Activated T-cell treated with anti-CD3 and anti-CD28 coated beads, Interleukin-2, amount 50 U/mL, for 48 hours (primary cell): Measurements from ENCODE around the gene FHOD3.

ENCODE experiments used
- DNase-seq, 2 experiments: peaks; one replicate each; pipeline ENCODE4 v3.0.0-alpha.2; 2020

FHOD3 gene

DNA sequence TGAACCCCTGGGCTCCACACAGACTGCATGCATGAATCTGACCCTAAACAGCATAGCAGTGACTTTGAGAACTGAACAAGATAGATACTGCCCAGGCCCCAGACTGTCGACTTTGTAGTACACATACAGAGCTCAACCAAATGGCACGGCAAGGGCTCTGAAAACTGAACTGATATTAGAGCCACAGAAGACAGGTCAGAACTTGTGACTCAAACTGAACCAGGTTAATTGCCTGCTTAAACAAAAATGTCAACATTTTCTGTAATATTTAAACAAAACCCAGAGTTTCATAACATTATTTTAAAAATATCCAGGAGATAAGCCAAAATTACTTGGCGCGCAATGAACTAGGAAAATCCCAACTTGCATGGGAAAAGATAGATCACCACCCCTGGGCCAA lies 271.0 kb downstream of the FHOD3 start:
- no peak for DNase-seq

DNA sequence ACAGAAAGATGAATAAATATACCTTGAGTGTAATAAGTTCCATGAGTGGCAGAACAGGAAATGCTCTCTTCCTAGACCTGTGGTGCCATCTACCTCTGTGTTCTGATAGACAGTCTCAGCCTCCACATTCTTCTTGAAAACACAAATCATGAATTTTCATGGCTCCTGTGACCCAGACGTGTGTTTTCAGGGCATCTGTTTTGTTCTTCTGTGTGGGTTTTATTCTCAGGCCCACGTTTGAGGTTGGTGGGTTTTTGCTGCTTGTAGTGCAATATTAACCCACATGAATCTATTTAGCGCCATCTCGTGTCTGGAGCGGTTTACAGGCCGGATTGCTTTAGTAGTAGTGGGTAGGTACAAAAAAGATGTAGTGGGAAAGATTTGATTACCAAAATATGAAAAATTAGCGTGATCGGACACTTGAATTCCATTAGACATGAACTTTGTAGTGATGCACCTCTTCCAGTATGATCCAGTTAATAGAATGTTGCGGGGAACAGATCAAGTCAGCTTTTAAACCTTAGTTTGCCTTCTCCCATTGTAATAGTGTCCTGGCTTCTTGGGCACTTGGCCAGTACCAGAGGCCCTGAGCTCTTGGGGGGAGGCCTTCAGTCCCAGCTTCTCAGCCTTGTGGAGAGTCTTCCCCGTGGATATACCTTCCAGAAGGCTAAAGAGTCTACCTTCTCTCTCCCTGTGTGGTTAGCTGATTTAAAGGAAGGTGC lies 274.8 kb downstream of the FHOD3 start:
- peak; percentile 22 to 27 for DNase-seq

- no peak for DNase-seq
These were observed 278.8 kb downstream of the FHOD3 start for GRCh38 chr18:36576339-36576738.

DNA sequence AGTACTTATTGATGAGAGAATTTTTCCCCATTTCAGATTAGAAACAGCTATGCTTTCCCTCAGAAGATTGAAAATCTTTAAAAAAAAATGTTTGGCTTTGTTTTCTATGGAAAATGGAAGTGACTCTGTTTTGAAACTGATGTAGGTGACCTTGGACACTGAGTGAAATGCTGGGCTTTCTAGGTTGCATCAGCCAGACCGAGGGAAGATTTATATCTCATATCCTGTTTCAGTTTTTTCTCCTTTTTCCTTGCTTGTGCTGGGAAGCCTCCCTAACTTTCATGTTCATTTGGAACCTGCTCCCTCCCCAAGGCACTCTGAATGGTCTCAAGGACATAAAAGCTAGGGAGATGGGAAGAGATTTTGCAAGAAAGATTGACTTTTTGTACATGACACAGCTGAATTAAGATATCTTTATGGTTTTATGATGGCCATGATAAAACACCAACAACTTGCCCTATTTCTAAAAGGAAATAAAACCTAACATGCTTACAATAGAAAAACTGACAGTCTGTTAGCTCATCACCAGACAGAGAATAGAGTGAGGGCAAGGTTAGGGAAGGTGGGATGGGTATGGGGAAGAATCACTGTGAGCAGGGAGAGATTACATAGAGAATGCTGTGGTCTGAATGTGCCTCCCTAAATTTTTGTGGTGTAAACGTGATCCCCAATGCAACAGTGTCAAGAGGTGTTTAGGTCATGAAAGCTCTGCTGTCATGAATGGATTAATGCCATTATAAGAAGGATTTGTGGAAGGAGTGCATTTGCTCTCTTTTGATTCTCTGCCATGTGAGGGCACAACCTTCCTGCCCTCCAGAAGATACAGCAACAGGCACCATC lies 281.6 kb downstream of the FHOD3 start:
- DNase-seq: no peak

GRCh38 chr18:36580266-36580665 lies 282.8 kb downstream of the FHOD3 start:
- DNase-seq: no peak

DNA sequence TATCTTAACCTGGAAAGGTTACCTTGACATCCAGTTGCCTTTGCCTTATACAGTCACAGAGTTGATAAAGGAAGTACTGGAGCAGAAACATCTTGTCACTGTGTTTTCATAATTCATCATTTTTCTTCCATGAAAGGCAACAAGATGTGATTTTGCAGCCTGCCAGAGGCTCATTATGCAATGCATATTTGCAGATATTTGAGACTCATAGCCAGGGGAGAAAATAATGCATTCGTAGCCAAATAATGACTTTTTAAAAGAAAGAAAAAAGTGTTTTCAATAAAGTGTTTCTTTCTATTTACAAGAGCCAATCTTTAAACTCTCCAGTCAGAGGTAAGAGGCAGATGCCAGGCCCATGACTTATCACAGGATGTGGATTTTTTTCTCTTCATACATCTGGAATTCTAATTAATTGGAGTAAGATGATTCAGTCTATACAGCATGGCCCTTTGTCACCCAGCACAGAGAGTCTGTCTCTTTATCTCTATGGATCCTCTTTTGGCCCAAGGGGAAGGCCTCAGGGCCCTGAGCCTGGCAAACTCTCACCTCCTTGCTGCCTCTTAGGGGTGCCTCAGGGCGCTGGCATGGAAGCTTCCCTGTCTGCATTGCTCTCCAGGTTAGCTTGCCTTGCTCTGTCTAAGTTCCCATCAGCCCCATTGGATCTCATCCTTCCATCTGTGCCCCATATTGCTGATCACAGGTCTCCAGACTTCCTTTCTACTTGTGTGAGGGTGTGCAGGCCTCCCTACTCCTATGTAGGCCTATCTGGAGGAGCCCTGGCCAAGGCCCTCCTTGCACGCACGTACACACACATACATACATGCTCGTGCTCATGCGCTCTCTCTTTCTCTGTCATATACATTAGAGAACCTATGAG lies 283.6 kb downstream of the FHOD3 start:
- DNase-seq: no peak

GRCh38 chr18:36582988-36583745 lies 285.7 kb downstream of the FHOD3 start:
- DNase-seq: no peak

DNA sequence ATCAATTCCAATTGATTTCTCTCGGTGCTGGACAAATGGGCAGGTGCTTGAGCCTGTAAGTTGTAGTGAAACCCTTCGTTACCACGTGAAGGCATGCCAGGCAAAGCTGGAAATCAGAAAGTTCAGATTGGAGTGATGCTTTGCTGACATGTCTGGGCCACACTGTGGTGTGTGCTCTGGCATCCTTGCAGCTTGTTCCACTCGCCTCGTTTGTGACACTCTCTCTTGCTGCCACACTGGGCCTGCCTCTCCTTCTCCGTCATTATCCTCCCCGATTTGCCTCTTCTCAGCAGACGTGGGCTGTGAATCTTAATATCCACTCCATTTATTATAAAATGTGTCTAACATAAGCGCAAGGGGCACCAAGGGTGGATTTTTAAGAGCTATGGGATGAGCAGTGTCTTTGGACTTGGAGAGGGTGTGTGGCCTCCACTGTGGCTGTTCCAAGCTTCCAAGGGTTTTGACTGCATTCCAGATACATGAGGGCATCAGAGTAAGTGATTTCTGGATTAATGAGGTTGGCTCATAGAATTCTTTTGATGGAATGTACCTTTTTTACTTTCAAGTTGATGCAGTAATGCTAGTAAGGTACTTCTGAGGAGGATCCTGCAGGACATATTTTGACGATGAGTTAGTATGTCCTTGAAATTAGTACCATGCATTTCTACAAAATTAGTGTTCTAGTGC lies 292.5 kb downstream of the FHOD3 start:
- no peak for DNase-seq

DNA sequence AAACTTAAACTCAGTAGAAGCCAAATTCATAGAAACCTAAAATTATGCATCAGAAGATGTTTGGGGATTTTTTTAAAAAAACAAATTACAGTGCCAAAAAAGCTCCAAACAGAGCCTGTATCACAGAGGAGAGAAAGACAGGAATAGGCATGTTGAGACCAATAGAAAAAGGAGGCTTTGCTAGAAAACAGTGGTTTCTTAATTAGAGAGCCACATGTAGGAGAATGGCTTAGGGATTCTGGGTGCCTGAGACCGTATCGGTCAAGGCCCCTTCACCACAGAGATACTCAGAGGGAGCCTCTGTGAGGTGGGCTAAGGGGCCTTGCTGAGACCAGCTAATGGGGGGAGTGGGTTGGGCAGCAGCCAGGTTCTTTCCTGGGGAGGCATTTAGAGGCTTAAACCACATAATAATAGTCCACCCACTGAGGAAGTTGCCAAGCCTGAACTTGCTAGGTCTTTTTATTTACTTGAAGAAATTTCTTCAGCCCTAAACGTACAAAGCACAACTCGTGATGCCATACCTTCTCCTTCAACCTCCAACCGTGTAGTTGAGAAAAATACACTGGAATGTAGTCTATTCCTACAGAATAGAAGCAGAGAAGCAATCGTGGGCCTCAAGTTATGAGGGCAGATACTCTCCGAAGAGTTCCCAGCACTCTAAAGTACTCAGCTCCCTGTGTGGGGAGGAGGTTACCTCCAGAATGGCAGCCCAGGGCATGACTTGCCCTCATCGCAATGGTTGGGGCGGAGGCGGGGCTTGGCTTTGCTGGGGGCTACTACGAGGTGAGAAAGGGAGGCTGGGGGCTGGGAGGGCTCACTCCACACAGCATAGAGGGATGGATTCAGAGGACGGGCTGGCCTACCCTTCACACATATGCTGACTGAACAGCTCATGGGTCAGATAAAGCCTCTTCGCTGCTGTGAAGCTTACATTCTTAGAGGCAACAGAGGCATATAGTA lies 293.4 kb downstream of the FHOD3 start:
- DNase-seq: no peak

- DNase-seq: no peak
These were observed 294.8 kb downstream of the FHOD3 start for GRCh38 chr18:36592282-36592681.

GRCh38 chr18:36593001-36593400 lies 295.5 kb downstream of the FHOD3 start:
- DNase-seq: no peak

GRCh38 chr18:36593641-36594040 lies 296.1 kb downstream of the FHOD3 start:
- no peak for DNase-seq

DNA sequence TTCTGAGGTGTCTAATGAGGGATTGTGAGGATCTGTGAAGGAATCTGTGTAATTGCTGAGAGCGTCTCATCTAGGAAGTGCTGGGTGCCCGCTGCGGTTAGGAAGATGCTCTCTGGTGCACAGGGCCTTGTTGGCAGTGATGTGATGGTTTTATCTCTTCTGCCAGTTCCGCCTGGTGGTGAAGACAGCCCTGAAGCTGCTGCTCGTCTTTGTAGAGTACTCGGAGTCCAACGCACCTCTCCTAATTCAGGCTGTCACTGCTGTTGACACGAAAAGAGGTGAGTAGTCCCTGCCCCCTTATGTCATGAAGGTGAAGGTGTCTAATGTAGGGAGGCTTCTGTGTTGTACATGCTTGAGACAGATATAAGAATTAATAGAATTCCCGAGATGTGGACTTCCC lies 297.1 kb downstream of the FHOD3 start:
- DNase-seq: no peak

GRCh38 chr18:36595046-36595817 lies 297.7 kb downstream of the FHOD3 start:
- DNase-seq: no peak

- DNase-seq: no peak
These were observed 298.3 kb downstream of the FHOD3 start for GRCh38 chr18:36595818-36596215.

GRCh38 chr18:36597636-36598035 lies 300.1 kb downstream of the FHOD3 start:
- DNase-seq: no peak

DNA sequence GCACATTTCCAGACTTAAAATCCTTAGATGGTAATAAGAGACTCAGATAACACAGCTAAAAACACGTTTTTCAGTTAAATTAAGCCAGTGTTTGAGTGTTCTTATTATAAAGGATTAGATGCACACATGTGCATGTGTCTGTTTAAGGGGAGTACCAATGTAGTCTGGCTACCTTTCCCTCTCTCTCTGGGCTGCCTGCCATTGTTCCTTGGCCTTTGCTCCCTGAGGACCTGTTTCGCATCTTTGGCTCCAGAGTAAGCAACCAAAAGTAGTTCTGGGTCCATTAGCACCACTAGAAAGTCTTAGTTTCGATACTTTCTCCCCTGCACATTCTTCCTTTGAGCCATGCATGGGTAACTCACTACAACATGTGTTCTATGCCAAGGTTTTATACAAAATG lies 303.0 kb downstream of the FHOD3 start:
- DNase-seq: no peak

DNA sequence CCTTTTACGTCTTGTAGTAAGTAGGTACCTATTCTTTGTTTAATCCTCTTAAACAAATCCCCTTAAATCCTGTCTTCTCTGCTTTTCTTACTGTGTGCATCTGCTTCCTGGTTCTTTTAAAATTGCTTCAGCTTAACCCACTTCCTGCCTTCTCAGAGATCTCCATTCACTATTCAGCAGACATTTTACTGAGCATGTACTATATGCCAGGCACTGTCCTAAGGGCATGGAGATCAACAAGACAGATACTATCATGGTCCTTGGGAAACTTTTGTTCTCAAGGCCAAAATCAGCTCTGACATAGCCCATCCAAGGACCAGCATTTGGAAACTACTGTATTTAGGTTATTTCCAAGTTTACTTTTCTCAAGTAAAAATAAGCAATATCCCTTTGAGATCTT lies 303.8 kb downstream of the FHOD3 start:
- DNase-seq: no peak

- DNase-seq: no peak
These were observed 304.6 kb downstream of the FHOD3 start for GRCh38 chr18:36602071-36602470.

- no peak for DNase-seq
These were observed 305.1 kb downstream of the FHOD3 start for GRCh38 chr18:36602620-36603019.
